Measurements from ENCODE around the gene ASMT. TPM values are rescaled to one million over a fixed set of nuclear protein-coding genes. Genes with fewer than 3 reads are reported as not detected.

ASMT gene
- total RNA-seq, 1 experiment from 2014 or later, result not detected

DNA sequence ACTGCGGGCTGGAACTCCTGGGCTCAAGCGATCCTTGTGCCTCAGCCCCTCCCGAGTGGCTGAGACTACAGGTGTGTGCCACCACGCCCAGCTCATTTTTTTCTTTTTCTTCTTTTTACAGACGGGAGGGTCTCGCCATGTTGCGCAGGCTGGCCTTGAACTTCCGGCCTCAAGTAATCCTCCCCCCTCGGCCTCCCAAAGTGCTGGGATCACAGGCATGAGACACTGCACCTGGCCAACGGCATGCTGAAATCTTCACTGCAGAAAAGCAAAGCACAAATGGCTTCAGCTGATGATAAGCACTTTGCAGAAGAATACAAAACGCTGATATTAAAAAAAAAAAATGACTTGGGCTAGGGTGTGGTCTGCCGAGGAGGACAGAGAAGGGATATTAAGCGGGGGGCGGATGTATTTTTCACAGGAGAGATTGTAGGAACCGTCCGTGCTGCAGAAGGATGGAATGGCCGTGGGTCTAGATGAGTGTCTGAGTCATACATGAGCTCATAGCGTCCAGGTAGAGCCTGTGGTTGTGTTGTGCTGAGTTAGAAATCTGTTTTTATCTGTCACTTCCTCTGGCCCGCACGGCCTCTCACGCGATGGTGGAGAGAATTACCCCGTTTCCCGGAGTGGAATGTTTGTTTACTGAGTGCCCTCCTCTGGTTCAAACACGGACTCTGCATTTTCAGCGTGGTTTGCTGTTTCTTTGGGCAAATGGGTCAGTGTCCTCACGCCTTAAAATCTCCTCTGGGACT is 32.0 kb upstream of the ASMT start:
- POLR2A ChIA-PET (ENCODE audit: unreplicated experiment), result no interaction called here
- TF ChIP-seq, protein P1, sequence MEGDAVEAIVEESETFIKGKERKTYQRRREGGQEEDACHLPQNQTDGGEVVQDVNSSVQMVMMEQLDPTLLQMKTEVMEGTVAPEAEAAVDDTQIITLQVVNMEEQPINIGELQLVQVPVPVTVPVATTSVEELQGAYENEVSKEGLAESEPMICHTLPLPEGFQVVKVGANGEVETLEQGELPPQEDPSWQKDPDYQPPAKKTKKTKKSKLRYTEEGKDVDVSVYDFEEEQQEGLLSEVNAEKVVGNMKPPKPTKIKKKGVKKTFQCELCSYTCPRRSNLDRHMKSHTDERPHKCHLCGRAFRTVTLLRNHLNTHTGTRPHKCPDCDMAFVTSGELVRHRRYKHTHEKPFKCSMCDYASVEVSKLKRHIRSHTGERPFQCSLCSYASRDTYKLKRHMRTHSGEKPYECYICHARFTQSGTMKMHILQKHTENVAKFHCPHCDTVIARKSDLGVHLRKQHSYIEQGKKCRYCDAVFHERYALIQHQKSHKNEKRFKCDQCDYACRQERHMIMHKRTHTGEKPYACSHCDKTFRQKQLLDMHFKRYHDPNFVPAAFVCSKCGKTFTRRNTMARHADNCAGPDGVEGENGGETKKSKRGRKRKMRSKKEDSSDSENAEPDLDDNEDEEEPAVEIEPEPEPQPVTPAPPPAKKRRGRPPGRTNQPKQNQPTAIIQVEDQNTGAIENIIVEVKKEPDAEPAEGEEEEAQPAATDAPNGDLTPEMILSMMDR (conservative IDR thresholded peaks at IDR 0.05; ENCODE audit: low read depth, low read length), result no peak
- no peak for TF ChIP-seq EZH2 (IDR thresholded peaks at IDR 0.05; ENCODE audit: low read length, unreplicated experiment)
- no peak for TF ChIP-seq EZH2phosphoT487 (IDR thresholded peaks at IDR 0.05; ENCODE audit: borderline replicate concordance, low read length)
- Histone ChIP-seq H3K9me3 (ENCODE audit: low read length) (no peaks in the 10 kb centered on the region), H4K20me1 (ENCODE audit: low read length) (no peaks in the 10 kb centered on the region), H3K27ac (ENCODE audit: low read length) (peak overlapping the region; percentile 57), H3K4me1 (ENCODE audit: insufficient read depth, low read length) (peaks cover 5% of the 10 kb centered on the region; the same call in 1 of the 2 replicates), H3F3A (ENCODE audit: low read length, unreplicated experiment) (no peaks in the 10 kb centered on the region), H3K9me2 (replicated peaks; ENCODE audit: low read length) (no peaks in the 10 kb centered on the region), H3K79me2 (ENCODE audit: low read length) (no peaks in the 10 kb centered on the region), H2AFZ (ENCODE audit: low read length) (peak overlapping the region; percentile 48), H3K9ac (ENCODE audit: low read length) (peak overlapping the region; percentile 38), H3K4me3 (ENCODE audit: low read length) (no peak overlapping the region; the same call in 1 of the 2 replicates), H3K27me3 (ENCODE audit: low read length) (no peaks in the 10 kb centered on the region), H3K36me3 (ENCODE audit: low read depth, low read length) (no peaks in the 10 kb centered on the region), H3K4me2 (ENCODE audit: low read length) (peak overlapping the region; percentile 43)
- ATAC-seq (peak; percentile 79), DNase-seq (peak; percentile 70)
- no TSS peak for BruUV-seq (replicated peaks)
- CTCF ChIA-PET, result no interaction called here
- intact Hi-C loops (cut with micrococcal nuclease), result loop anchor here (5.0 kb wide), 1 partner anchor 336 kb away; no protein-coding TSS in a partner anchor

DNA sequence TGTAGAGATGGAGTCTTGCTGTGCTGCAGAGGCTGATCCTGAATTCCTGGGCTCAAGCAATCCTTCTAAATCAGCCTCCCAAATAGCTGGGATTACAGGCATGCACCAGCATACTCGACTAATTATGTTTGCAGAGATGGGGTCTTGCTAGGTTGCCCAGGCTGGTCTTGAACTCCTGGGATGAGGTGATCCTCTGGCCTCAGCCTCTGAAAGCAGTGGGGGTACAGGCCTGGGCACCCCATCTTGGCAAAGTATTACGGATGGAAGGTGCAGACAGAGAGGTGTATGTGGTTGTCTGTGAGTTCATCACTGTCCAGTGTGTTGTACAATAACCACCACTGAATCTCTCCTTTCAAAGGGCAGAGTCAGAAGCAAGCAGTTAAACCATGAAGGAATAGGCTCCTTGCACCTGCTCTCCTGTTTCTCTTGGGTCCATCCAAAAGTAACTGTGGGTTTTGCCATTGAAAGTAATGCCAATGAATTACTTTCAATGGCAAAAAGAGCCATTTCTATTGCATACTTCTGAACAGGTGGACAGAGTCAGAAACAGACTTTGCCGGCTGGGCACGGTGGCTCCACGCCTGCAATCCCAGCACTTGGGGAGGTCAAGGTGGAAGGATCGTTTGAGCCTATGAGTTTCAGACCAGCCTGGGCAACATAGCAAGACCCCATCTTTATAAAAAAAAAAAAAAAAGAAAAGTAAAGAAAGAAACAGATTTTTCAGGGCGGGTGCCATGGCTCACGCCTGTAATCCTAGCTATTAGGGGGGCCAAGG is 30.4 kb upstream of the ASMT start:
- Histone ChIP-seq H3K27me3 (ENCODE audit: low read length) (no peaks in the 10 kb centered on the region), H3K4me3 (ENCODE audit: low read length) (no peak overlapping the region), H3K9ac (ENCODE audit: low read length) (no peak overlapping the region), H3K4me1 (ENCODE audit: insufficient read depth, low read length) (peaks cover 5% of the 10 kb centered on the region; the same call in 1 of the 2 replicates), H4K20me1 (ENCODE audit: low read length) (no peaks in the 10 kb centered on the region), H3K4me2 (ENCODE audit: low read length) (no peak overlapping the region), H3K36me3 (ENCODE audit: low read depth, low read length) (no peaks in the 10 kb centered on the region), H3K9me2 (replicated peaks; ENCODE audit: low read length) (no peaks in the 10 kb centered on the region), H3K27ac (ENCODE audit: low read length) (no peak overlapping the region), H3K9me3 (ENCODE audit: low read length) (no peaks in the 10 kb centered on the region), H3F3A (ENCODE audit: low read length, unreplicated experiment) (no peaks in the 10 kb centered on the region), H2AFZ (ENCODE audit: low read length) (no peak overlapping the region), H3K79me2 (ENCODE audit: low read length) (no peaks in the 10 kb centered on the region)
- no peak for DNase-seq
- POLR2A ChIA-PET (ENCODE audit: unreplicated experiment), result no interaction called here
- no peak for ATAC-seq
- BruUV-seq (replicated peaks), result no TSS peak
- CTCF ChIA-PET, result no interaction called here
- intact Hi-C loops (cut with micrococcal nuclease), result loop anchor here (5.0 kb wide), 1 partner anchor 337 kb away; no protein-coding TSS in a partner anchor
- TF ChIP-seq, protein P1 (conservative IDR thresholded peaks at IDR 0.05; ENCODE audit: low read depth, low read length), result no peak
- TF ChIP-seq EZH2phosphoT487 (IDR thresholded peaks at IDR 0.05; ENCODE audit: borderline replicate concordance, low read length) (no peak), EZH2 (IDR thresholded peaks at IDR 0.05; ENCODE audit: low read length, unreplicated experiment) (no peak)
